HFF-Myc (cell line): ENCODE results near the gene CLIC3.
A peak's percentile ranks its signal among the peaks of the same experiment; 100 is the strongest.

ENCODE experiments used
- DNase-seq: peaks from one replicate; pipeline ENCODE4 v3.0.0-alpha.2; 2011; ENCODE audit warnings: low read depth; ENCODE audit errors: extremely low read depth
- H3K4me3 ChIP-seq: replicated peaks from 2 replicates; pipeline ENCODE4 v1.5.1; 2011; ENCODE audit warnings: low read depth, mild to moderate bottlenecking, control low read depth, low read length
- TF ChIP-seq, protein P1 (sequence below): IDR thresholded peaks from 2 replicates; pipeline ENCODE4 v1.5.1; 2012; ENCODE audit warnings: mild to moderate bottlenecking, low read depth, low read length, control low read depth; ENCODE audit errors: missing control alignments

CLIC3 gene

DNA sequence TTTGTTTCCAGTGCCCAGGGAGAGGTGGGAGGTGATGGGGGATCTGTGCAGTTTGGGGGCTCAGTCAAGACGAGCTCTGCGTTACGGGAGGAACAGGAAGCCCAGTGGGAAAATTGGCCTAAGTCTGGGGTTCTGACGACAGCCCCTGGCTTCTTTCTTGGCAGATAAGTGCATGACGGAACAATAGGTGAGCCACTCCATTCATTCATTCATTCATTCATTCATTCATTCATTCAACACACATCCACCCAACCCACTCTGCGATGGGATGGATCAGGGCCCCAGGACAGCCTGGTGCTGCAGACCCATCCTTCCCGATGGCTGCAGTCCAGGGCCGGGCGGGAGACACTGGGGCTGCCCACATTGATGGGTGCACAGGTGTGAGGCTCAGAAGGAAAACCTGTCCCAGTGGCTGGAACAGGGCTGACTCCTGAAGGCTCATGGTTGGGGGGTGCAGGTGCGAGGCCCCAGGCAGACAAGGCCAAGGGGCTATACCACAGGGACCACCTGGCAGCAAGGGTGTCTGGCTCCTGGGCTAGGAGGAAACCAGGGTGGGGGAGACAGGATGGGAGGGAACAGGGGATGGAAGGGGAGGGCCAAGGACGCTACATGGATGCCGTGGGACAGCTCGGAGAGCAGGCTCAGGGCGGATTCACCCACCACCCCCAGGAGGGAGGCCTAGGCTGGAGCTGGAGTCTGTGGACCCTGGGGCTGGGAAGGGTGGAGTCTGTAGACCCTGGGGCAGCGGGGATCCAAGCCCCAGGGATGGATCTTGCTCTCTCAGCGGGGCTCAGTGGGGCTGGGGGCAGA is 15.5 kb downstream of the CLIC3 start:
- TF ChIP-seq, protein P1, sequence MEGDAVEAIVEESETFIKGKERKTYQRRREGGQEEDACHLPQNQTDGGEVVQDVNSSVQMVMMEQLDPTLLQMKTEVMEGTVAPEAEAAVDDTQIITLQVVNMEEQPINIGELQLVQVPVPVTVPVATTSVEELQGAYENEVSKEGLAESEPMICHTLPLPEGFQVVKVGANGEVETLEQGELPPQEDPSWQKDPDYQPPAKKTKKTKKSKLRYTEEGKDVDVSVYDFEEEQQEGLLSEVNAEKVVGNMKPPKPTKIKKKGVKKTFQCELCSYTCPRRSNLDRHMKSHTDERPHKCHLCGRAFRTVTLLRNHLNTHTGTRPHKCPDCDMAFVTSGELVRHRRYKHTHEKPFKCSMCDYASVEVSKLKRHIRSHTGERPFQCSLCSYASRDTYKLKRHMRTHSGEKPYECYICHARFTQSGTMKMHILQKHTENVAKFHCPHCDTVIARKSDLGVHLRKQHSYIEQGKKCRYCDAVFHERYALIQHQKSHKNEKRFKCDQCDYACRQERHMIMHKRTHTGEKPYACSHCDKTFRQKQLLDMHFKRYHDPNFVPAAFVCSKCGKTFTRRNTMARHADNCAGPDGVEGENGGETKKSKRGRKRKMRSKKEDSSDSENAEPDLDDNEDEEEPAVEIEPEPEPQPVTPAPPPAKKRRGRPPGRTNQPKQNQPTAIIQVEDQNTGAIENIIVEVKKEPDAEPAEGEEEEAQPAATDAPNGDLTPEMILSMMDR, result no peak
- no peak overlapping the region for H3K4me3 ChIP-seq
- DNase-seq, result no peak

DNA sequence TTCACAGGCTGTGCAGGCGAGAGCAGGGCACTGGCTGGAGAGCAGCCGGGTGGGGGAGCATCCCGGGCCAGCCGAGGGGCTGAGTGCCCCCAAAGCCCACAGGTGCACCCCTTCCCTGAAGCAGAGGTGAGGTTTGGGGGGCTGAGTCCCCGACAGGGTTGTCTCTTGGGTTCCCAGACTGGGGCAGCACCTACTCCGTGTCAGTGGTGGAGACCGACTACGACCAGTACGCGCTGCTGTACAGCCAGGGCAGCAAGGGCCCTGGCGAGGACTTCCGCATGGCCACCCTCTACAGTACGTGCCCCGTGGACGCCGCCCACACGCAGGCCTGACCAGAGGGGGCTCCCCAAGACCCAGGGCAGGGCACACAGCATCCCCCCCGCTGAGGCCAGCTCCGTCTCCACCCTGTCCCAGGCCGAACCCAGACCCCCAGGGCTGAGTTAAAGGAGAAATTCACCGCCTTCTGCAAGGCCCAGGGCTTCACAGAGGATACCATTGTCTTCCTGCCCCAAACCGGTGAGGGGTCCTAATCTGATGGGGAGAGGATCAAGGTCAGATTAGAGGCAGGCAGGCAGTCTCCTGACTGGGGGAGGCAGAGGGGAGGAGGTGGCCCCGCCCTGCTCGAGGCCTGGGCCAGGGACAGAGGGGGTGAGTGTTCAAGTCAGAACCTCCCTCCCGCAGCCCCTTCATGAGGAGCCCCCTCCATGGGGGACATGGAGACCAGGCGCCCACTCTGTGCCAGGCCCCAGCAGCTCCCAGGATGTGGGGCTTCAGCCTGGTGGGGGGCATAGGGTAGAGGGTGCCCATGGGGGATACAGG is 16.4 kb downstream of the CLIC3 start:
- no peak overlapping the region for H3K4me3 ChIP-seq
- TF ChIP-seq, protein P1, result no peak
- DNase-seq, result no peak

DNA sequence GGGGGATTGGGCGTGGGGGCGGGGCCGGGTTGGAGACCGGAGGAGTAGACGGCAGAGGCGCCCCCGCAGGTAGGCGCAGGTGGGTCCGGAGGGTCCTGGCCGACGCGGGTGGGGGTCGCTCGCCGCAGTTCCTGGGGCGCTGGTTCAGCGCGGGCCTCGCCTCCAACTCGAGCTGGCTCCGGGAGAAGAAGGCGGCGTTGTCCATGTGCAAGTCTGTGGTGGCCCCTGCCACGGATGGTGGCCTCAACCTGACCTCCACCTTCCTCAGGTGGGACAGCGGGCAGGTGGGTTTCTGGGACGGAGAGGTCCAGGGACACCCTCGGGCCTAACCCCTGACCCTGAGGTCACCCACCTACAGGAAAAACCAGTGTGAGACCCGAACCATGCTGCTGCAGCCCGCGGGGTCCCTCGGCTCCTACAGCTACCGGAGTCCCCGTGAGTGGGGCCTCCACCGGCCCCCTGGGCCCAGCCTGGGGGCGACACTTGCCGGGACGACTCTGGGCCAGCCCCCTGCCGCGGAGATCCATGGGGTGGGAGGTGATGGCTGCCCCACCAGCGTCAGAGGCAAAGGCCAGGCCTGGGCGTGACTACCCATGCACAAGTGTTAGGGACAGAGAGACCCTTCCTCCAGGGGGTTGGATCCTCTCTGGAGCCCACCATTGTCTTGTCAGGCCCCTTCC is 17.4 kb downstream of the CLIC3 start:
- TF ChIP-seq, protein P1, result no peak
- DNase-seq, result no peak
- H3K4me3 ChIP-seq, result no peak overlapping the region

DNA sequence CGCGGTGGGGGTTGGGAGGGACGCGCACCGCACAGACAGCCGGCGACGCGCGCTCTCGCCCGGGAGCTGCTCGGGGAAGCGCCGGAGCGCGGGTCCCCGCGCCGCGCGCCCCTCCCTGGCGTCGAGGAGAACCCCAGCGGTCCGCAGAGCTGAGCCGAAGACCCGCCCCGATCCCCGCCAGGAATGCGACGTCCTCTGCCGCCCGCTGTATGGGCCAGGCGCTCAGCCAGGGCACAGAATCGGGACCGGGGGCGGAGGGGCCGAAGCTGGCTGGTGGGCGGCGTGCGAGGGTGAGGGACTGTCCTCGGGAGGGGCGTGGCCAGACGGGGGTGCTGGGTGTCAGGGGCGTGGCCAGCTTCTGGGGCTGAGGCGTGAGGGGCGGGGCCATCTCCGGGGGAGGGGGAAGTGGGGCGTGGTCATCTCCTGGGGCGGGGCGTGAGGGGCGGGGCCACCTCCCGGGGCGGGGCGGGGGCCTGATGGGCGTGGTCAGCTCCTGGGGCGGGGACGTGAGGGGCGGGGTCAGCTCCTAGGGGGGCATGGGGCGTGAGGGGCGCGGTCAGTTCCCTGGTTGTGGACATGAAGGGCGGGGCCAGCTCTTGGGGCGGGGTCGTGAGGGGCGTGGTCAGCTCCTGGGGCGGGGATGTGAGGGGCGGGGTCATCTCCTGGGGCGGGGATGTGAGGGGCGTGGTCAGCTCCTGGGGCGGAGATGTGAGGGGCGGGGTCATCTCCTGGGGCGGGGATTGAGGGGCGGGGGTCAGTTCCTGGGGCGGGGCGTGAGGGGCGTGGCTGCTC is 18.1 kb downstream of the CLIC3 start:
- no peak for DNase-seq
- peak overlapping the region; percentile 29 for H3K4me3 ChIP-seq
- TF ChIP-seq, protein P1, result no peak

DNA sequence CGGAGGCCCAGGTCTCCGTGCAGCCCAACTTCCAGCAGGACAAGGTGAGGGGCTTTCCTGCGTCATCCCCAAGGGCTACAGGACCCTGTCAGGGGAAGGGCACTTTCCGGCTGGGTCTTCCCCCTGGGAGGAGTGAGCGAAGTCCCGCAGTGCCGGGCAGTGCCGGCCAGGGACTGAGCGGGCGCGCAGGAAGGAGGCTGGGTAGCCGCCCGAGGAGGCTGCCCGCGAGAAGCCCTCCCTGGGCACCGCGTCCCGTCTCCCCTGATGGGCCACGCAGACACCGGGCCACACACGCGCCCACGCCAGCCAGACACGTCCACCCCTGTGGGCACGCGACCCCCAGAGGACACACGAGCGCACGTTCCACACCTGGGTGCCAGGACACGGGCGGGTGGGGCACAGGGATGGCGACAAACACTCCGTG is 18.7 kb downstream of the CLIC3 start:
- H3K4me3 ChIP-seq, result peak overlapping the region; percentile 29
- TF ChIP-seq, protein P1, result no peak
- no peak for DNase-seq

DNA sequence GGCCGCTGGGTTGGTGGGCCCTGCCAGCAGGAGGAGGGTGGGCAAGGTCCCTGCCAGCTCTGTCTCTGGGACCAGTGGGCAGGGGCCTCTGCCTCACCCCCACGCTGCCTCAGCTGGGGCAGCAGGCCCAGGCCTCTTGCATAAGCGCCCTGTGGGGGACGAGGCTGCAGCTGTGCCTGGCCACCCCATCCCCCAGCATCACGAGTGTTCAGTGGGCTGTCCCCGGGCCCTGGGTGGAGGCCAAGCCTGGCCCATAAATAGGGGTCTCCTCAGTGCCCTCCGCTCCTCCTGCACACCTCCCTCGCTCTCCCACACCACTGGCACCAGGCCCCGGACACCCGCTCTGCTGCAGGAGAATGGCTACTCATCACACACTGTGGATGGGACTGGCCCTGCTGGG is 19.1 kb downstream of the CLIC3 start, which contains the start of gene PTGDS:
Gene PTGDS, plus strand, starts transcription at position 282 of the 400 bp plus-strand sequence. Its CDS starts 75 bp downstream, at position 357.
- TF ChIP-seq, protein P1, result no peak
- DNase-seq, result no peak
- H3K4me3 ChIP-seq, result peak within 1 kb of the TSS; percentile 29
